B cell (primary cell): ENCODE data around the gene NTM. TPM values are rescaled to one million over a fixed set of nuclear protein-coding genes. Genes with fewer than 3 reads are reported as not detected.

ENCODE experiments used
- ATAC-seq: fragments of 200-7000 bp; cut with Tn5 transposase; one replicate; pipeline ENCODE4 v1.10.0; 2021; ENCODE audit warnings: low read depth, mild to moderate bottlenecking, moderate number of reproducible peaks, moderate library complexity
- CTCF ChIA-PET: fragments of 350-600 bp; sonication (Branson Sonifier 250); formaldehyde crosslinking; loops from one replicate; lab custom pipeline; 2021; ENCODE audit warnings: antibody characterized with exemption, inconsistent platforms; lab: Charles Lee
- POLR2A ChIA-PET: fragments of 350-600 bp; sonication (Branson Sonifier 250); formaldehyde crosslinking; loops from one replicate; lab custom pipeline; 2021; ENCODE audit warnings: antibody characterized with exemption; lab: Charles Lee
- DNase-seq: peaks from one replicate; pipeline ENCODE4 v3.0.0; 2013
- H2AFZ ChIP-seq: 2 replicates; pipeline ENCODE4 v1.6.1; 2012; ENCODE audit warnings: mild to moderate bottlenecking, low read depth, low read length; ENCODE audit not compliant: insufficient read depth, poor library complexity, severe bottlenecking
- H3K27ac ChIP-seq, 2 donors: 1 replicate in 1 of 2; 2 replicates in 1 of 2; pipeline ENCODE4 v1.5.1; 2012 to 2013; ENCODE audit warnings: low read length in 2 of 2, mild to moderate bottlenecking in 2 of 2, moderate library complexity in 1 of 2
- H3K27me3 ChIP-seq, 4 experiments: fragments of 200-600 bp in 1 of 4; sonication (generic) in 1 of 4; replicated peaks in 1 of 4; 1 replicate in 2 of 4; 2 replicates in 2 of 4; pipeline versions ENCODE4 v1.6.1 to v1.7.0; 2013 to 2016; ENCODE audit warnings: low read length in 3 of 4, mild to moderate bottlenecking in 2 of 4, mixed read lengths in 1 of 4, moderate library complexity in 1 of 4; ENCODE audit not compliant: insufficient read depth in 4 of 4, control insufficient read depth in 3 of 4; ENCODE audit errors: control extremely low read depth in 1 of 4
- H3K36me3 ChIP-seq, 2 experiments: replicated peaks in 1 of 2; 1 replicate in 1 of 2; 2 replicates in 1 of 2; pipeline versions ENCODE4 v1.6.1 to v1.7.1; 2013; ENCODE audit warnings: low read length in 1 of 2; ENCODE audit not compliant: insufficient read depth in 2 of 2, control insufficient read depth in 1 of 2; ENCODE audit errors: control extremely low read depth in 1 of 2, extremely low read depth in 1 of 2
- H3K4me1 ChIP-seq, 2 donors: fragments of 200-600 bp in 1 of 2; sonication (generic) in 1 of 2; 1 replicate in 1 of 2; 2 replicates in 1 of 2; pipeline versions ENCODE4 v1.5.1 to v1.6.1; 2013 to 2017; ENCODE audit warnings: low read length in 2 of 2; ENCODE audit not compliant: control insufficient read depth in 2 of 2, insufficient read depth in 2 of 2
- H3K4me2 ChIP-seq: replicated peaks from 2 replicates; pipeline ENCODE3; 2012; ENCODE audit warnings: mild to moderate bottlenecking, low read depth, low read length; ENCODE audit not compliant: poor library complexity, severe bottlenecking
- H3K4me3 ChIP-seq, 5 experiments: fragments of 200-600 bp in 1 of 5; sonication (generic) in 1 of 5; 1 replicate in 3 of 5; 2 replicates in 2 of 5; pipeline versions ENCODE4 v1.5.1 to v1.7.0; 2011 to 2016; ENCODE audit warnings: low read length in 4 of 5, mild to moderate bottlenecking in 4 of 5, low read depth in 2 of 5, control low read depth in 1 of 5, moderate library complexity in 1 of 5; ENCODE audit not compliant: insufficient read depth in 1 of 5; ENCODE audit errors: control extremely low read depth in 1 of 5, extremely low read depth in 1 of 5
- H3K79me2 ChIP-seq: fragments of 200-600 bp; sonication (generic); one replicate; pipeline ENCODE4 v1.6.0; 2016; ENCODE audit warnings: low read length; ENCODE audit not compliant: control insufficient read depth, insufficient read depth
- H3K9ac ChIP-seq: fragments of 200-600 bp; sonication (generic); 2 replicates; pipeline ENCODE4 v1.6.1; 2017; ENCODE audit warnings: mild to moderate bottlenecking, low read length, moderate library complexity
- H3K9me3 ChIP-seq, 3 donors: one replicate each; pipeline versions ENCODE4 v1.6.1 to v1.7.1; 2013; ENCODE audit warnings: low read length in 2 of 3; ENCODE audit not compliant: control insufficient read depth in 2 of 3, insufficient read depth in 1 of 3; ENCODE audit errors: control extremely low read depth in 1 of 3
- H4K20me1 ChIP-seq: 2 replicates; pipeline ENCODE4 v1.6.0; 2012; ENCODE audit warnings: mild to moderate bottlenecking, low read length; ENCODE audit not compliant: insufficient read depth, control insufficient read depth, poor library complexity, severe bottlenecking
- H3K27ac Mint-ChIP-seq: one replicate; pipeline ENCODE4 v1.8.0; 2021; ENCODE audit warnings: mixed read lengths
- H3K27me3 Mint-ChIP-seq: one replicate; pipeline ENCODE4 v1.8.0; 2021; ENCODE audit warnings: mixed read lengths
- H3K4me1 Mint-ChIP-seq: one replicate; pipeline ENCODE4 v1.8.0; 2021; ENCODE audit warnings: mixed read lengths
- H3K4me3 Mint-ChIP-seq: one replicate; pipeline ENCODE4 v1.8.0; 2021; ENCODE audit warnings: mixed read lengths
- H3K9me3 Mint-ChIP-seq: one replicate; pipeline ENCODE4 v1.8.0; 2022; ENCODE audit warnings: mixed read lengths; ENCODE audit not compliant: insufficient read depth
- EZH2 ChIP-seq: IDR thresholded peaks from 2 replicates; pipeline ENCODE4 v1.6.1; 2012; ENCODE audit warnings: borderline replicate concordance, low read depth, mild to moderate bottlenecking, moderate library complexity, low read length; ENCODE audit not compliant: insufficient read depth, poor library complexity, severe bottlenecking
- WGBS: methylation state at CpG from one replicate; pipeline ENCODE4 v1.1.5; 2013; ENCODE audit warnings: missing lambda C conversion rate; ENCODE audit not compliant: insufficient coverage; 5-methylcytosine and 5-hydroxymethylcytosine counted together
- intact Hi-C: fragments of 100-400 bp; cut with micrococcal nuclease; formaldehyde crosslinking; loops from one replicate; pipeline ENCODE4 v1.10.0; 2022
- polyA plus RNA-seq: library from polyadenylated mRNA; depleted of rRNA; stranded (reverse); fragments of >200 nt; gene quantifications from 2 replicates; pipeline ENCODE4 v1.2.3, GENCODE V29; 2012
- total RNA-seq, 2 donors: library from RNA; stranded (reverse); fragments of 120-200 nt in 1 of 2; gene quantifications; 1 replicate in 1 of 2; 2 replicates in 1 of 2; pipeline versions ENCODE4 v1.2.3 to v1.2.4, GENCODE V29; 2013 to 2022
- TF ChIP-seq, protein P1 (sequence below): fragments of 200-600 bp; IDR thresholded peaks from one replicate; pipeline ENCODE4 v1.8.0; 2022; ENCODE audit warnings: antibody characterized with exemption, mild to moderate bottlenecking

NTM gene
- total and polyA plus RNA-seq, 2 donors (not counting 1 experiment from before 2014, with no cell fraction given): not detected

GRCh38 chr11:132093536-132094259 lies 723.3 kb downstream of the NTM start:
- TF ChIP-seq EZH2: no peak
- TF ChIP-seq, protein P1, sequence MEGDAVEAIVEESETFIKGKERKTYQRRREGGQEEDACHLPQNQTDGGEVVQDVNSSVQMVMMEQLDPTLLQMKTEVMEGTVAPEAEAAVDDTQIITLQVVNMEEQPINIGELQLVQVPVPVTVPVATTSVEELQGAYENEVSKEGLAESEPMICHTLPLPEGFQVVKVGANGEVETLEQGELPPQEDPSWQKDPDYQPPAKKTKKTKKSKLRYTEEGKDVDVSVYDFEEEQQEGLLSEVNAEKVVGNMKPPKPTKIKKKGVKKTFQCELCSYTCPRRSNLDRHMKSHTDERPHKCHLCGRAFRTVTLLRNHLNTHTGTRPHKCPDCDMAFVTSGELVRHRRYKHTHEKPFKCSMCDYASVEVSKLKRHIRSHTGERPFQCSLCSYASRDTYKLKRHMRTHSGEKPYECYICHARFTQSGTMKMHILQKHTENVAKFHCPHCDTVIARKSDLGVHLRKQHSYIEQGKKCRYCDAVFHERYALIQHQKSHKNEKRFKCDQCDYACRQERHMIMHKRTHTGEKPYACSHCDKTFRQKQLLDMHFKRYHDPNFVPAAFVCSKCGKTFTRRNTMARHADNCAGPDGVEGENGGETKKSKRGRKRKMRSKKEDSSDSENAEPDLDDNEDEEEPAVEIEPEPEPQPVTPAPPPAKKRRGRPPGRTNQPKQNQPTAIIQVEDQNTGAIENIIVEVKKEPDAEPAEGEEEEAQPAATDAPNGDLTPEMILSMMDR: no peak
- Histone ChIP-seq H3K79me2 (no peaks in the 10 kb centered on the region), H3K36me3 (no peaks in the 10 kb centered on the region), H3K9ac (no peak overlapping the region), H3K4me2 (no peak overlapping the region), H4K20me1 (no peaks in the 10 kb centered on the region), H3K27me3 (no peaks in the 10 kb centered on the region), H3K9me3 (peaks cover 0 to 3% (median 0%) of the 10 kb centered on the region in 3 donors), H3K27ac (no peak overlapping the region), H3K4me1 (no peaks in the 10 kb centered on the region), H2AFZ (no peak overlapping the region), H3K4me3 (no peak overlapping the region)
- ChIA-PET POLR2A (no interaction called here), CTCF (no interaction called here)
- ATAC-seq (no peak), DNase-seq (no peak)
- no peaks in the 10 kb centered on the region for H3K27me3 Mint-ChIP-seq
- intact Hi-C loops: no loop called here
- H3K4me3 Mint-ChIP-seq: no peak overlapping the region
- WGBS: 68% methylated on average over 6 of the region's 7 CpGs
- no peaks in the 10 kb centered on the region for H3K9me3 Mint-ChIP-seq
- no peaks in the 10 kb centered on the region for H3K4me1 Mint-ChIP-seq
- H3K27ac Mint-ChIP-seq: no peak overlapping the region

DNA sequence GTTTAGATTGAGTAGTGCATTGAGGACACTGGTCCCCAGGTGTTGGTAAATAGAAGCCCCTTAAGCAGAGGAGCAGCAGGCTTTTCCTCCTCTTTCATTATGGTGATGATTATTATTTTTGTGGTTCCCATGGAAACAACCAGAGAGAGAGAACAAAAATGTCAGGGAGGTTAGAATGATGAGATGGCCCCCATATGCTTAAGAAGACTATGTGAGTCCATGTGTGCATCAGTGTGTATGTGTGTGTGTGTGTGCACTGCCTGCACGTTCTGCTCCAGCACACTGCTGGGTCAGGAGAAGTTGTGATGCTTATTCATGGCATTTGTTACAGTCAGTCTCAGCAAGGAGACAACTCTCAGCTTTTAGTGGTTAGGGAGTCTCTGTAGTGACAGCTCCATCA lies 724.2 kb downstream of the NTM start:
- ChIA-PET CTCF (no interaction called here), POLR2A (no interaction called here)
- 91% methylated on average over 1 of the region's 1 CpG for WGBS
- intact Hi-C loops: no loop called here
- no peaks in the 10 kb centered on the region for H3K4me1 ChIP-seq
- ATAC-seq: no peak
- no peak overlapping the region for H3K4me3 Mint-ChIP-seq
- no peak overlapping the region for H3K4me2 ChIP-seq
- no peak for TF ChIP-seq EZH2
- TF ChIP-seq, protein P1: no peak
- H3K9ac ChIP-seq: no peak overlapping the region
- no peaks in the 10 kb centered on the region for H3K4me1 Mint-ChIP-seq
- no peaks in the 10 kb centered on the region for H3K27me3 ChIP-seq
- no peak overlapping the region for H3K4me3 ChIP-seq
- H3K27ac Mint-ChIP-seq: no peak overlapping the region
- H3K79me2 ChIP-seq: no peaks in the 10 kb centered on the region
- H4K20me1 ChIP-seq: no peaks in the 10 kb centered on the region
- no peak overlapping the region for H3K27ac ChIP-seq
- H2AFZ ChIP-seq: no peak overlapping the region
- H3K9me3 Mint-ChIP-seq: no peaks in the 10 kb centered on the region
- DNase-seq: no peak
- H3K9me3 ChIP-seq: peaks cover 0 to 3% (median 0%) of the 10 kb centered on the region in 3 donors
- no peaks in the 10 kb centered on the region for H3K36me3 ChIP-seq
- no peaks in the 10 kb centered on the region for H3K27me3 Mint-ChIP-seq
